ENCODE results near the gene CXCR2.
A peak's percentile ranks its signal among the peaks of the same experiment; 100 is the strongest.
"Not testable (repeated sequence)": the region's sequence is repeated elsewhere in the genome, so short reads cannot be mapped to it uniquely, and the experiment has no call there.

Gene CXCR2

DNA sequence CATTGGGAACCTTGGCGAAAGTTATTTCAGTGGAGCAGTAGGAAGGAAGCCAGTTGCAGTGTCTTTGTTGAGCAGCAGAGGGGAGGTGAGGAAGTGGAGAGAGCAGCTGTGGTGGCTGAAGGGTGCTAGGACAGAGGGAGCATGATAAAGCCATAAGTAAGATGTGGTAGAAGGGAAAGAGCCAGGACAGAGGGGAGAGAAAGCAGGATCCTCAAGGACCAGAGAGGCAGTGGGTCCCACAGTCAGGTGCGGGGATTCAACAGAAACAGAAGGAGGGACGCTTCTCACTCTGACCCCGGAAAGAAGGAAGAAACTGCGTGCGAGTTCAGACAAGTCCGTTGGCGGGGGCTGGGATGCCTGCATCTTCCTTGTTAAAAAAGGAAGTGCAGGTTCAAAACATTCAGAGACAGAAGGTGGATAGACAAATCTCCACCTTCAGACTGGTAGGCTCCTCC is at the start of gene CXCR2:
CXCR2 (plus strand) TSS at position 403 of the 455 bp plus-strand sequence. CDS start 8,774 bp downstream, outside the sequence.
- DNase-seq (ENCODE audit: low read depth, low spot score), result no peak

GRCh38 chr2:218077464-218078216 is 48.2 kb upstream of the CXCR2 start:
- no peak for DNase-seq (ENCODE audit: low read depth, low spot score)

DNA sequence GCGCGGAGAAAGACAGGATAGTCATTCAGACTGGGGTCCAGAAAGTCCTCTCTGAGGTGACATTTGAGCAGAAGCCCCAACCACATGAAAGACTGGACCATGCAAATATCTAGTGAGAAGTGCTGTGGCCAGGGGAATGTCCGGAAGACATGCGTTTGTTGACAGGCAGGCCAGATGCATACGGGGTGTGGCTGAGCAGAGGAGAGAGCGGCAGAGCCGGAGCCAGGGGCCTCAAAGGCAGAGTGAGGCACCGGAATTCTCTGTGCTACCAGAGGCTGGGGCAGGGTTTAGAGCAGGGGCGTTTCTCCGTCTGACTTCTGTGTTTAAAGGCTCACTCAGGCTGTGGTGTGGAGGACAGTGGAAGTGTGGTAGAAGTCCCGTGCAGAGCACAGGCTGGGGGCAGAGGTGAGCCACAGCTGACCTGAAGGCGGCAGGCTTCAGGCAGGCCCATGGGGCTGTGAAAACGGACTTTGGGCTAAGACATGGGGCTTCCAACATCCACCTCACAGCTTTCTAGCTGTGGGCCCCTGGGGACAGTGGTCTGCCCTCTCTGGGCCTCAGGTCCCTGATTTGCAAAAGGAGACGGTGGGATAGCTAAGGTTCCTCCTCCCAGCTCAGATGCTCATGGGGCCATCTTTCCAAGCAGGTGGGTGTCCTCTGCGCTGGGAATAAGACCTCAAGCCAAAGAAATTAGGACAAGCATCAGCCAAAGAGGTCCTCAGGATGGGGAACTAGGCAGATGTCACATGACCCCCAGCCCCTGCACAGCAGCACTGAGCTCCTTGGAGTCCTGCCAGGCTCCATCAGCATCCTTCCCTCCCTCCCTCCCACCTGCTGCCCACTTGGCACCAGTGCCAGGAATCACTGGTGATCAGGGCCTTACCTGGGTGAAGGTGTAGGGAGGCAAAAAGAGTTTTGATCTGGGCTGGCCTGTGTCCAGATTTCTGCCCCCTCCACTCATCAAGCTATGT is 45.6 kb upstream of the CXCR2 start:
- DNase-seq (ENCODE audit: low read depth, low spot score), result no peak

DNA sequence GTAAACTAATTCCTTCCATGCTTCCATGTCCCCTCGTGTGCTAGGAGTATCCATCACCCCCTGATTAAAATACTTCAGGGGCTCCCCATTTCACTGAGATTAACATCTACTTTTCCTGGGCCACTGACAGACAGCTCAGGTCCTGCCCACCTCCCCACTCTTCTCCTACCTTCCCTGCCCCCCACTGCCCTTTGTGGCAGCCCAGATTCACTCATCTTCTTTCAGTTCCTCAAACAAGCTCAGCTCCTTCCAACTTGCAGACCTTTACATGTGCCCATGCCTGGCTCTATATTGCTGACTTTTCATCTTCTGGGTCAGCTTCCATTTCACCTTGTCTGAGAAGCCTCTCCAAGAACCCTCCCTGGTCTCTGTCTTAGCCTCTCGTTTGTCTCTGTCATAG is 44.8 kb upstream of the CXCR2 start:
- no peak for DNase-seq (ENCODE audit: low read depth, low spot score)

DNA sequence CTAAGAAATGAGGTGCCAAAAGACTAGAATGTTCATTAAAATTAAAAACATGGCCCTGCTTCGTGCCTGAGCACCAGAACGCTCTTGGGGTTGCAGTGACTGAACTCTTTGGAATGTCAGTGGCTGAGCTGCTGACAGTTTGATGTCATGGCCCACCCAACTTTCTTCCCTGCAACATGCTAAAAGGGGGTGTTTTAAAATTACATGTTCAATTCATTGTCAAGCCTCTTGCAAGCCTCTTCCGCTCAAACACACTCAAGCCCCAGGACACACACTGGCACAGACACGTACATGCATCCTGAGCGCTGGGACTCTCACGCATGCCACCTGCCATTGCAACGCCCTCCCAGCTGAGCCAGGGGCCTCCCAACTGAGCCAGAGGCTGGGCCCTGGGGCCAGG is 44.1 kb upstream of the CXCR2 start:
- peak; percentile 82 for DNase-seq (ENCODE audit: low read depth, low spot score)

DNA sequence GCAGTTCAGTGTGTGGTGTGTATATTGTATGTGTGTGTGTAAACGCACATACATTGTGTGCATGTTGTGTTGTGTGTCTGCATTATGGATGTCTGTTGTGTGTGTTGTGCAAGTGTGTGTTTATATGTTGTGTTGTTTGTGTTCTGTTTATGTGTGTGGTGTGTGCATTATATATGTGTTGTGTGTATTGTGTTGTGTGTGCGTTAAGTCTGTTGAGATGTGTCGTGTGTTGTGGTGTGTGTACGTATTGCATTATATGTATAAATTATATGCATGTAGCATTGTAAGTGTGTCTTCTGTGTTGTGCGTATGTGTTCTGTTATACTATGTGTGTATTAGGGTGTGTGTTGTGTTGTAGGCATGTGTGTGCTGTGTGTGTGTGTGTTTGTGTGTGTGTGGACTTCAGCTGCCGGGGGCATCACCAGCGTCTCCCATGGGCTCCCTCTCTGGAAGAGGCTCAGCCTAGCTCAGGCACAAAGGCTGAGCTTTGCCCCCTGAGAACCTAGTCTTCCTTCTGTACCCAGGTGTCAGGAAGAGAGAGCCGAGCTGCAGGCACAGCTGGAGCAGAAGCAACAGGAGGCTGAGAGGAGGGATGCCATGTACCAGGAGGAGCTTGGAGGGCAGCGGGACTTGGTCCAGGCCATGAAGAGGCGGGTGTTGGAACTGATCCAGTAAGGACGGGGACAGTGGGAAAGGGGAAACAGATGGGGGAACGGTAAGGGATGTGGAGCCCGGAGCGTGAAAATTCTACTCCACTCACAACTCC is 43.1 kb upstream of the CXCR2 start:
- DNase-seq (ENCODE audit: low read depth, low spot score), result no peak

DNA sequence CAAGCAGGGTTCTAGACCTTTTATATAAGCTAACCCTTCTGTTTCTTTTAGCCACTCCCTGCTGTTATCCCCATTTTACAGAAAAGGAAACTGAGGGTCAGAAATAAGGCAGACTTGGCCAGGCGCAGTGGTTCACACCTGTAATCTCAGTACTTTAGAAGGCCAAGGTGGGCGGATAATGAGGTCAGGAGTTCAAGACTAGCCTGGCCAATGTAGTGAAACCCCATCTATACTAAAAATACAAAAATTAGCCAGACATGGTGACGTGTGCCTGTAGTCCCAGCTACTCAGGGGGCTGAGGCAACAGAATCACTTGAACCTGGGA is 42.5 kb upstream of the CXCR2 start:
- DNase-seq (ENCODE audit: low read depth, low spot score), result no peak

DNA sequence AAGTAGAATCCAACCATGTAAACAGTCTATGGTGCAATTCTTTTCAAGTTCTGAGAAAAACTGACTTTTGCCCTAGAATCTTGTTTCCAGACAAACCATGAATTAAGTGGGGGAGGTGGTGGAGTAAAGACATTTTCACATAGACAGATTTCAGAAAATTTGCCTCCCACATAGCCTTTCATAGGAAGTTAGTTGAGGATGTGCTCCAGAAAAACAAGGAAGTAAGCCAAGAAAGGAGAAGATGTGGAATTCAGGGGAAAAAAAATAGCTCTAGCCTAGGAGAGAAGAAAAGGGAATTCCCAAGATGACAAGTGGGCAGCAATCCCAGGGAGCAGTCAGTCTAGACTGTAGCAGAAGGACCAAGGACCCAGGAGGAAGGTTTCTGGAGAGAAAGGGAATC is 39.4 kb upstream of the CXCR2 start:
- DNase-seq (ENCODE audit: low read depth, low spot score), result no peak

DNA sequence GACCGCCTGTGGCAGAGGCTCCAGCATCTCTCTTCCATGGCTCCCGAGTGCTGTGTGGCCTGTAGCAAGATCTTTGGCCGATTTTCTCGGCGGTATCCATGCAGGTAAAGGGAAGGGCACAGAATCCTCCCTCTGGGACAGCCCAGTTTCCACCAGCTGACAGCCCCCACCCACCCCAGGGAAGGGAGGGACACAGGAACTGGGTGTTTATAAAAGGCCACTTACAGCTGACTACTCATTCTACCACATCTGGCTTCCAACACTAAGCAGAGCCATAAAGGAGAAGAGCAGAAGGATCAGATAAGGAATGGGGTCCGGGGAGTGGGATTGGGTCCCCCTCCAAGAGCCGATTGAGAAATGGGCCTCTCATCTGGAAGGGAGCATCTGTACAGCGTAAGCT is 36.6 kb upstream of the CXCR2 start:
- no peak for DNase-seq (ENCODE audit: low read depth, low spot score)

GRCh38 chr2:218091746-218092145 is 34.1 kb upstream of the CXCR2 start:
- DNase-seq (ENCODE audit: low read depth, low spot score), result no peak

DNA sequence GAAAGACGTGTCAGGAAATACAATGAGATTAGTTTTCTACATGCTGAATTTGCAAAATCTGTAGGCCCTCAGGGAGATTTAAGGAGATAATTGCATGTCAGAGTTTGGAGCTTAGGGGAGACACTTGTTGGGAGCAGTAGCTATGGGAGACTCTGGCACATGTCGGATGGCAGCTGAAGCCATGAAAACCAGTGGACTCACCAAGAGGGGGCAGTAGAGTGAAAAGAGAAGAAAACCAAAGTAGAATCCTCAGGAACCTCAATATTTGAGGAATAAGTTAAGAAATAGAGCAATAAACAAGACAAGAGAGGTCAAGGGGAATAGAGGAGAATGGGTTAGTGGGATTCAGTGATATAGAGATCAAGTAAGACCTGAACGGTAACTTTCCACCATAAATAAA is 31.9 kb upstream of the CXCR2 start:
- no peak for DNase-seq (ENCODE audit: low read depth, low spot score)

DNA sequence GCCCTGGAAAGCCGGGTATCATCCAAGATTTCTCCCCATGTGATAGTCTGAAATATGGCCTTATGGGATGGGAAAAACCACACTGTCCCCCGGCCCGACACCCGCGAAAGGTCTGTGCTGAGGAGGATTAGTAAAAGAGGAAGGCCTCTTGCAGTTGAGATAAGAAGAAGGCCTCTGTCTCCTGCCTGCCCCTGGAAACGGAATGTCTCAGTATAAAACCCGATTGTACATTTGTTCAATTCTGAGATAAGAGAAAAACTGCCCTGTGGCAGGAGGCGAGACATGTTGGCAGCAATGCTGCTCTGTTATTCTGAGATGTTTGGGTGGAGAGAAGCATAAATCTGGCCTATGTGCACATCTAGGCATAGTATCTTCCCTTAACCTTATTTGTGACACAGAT is 30.0 kb upstream of the CXCR2 start:
- DNase-seq (ENCODE audit: low read depth, low spot score), result no peak

GRCh38 chr2:218097975-218098374 is 27.9 kb upstream of the CXCR2 start:
- DNase-seq (ENCODE audit: low read depth, low spot score), result no peak

- DNase-seq (ENCODE audit: low read depth, low spot score), result not testable (repeated sequence)
Measured at GRCh38 chr2:218108834-218109233, 17.0 kb upstream of the CXCR2 start.

DNA sequence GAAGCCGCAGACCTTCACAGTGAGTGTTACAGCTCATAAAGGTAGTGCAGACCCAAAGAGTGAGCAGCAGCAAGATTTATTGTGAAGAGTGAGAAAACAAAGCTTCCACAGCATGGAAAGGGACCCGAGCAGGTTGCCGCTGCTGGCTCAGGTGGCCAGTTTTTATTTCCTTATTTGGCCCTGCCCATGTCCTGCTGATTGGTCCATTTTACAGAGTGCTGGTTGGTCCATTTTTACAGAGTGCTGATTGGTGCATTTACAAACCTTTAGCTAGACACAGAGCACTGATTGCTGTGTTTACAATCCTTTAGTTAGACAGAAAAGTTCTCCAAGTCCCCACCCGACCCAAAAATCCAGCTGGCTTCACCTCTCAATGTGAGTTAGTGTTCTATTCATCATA is 4.0 kb upstream of the CXCR2 start:
- DNase-seq (ENCODE audit: low read depth, low spot score), result not testable (repeated sequence)

DNA sequence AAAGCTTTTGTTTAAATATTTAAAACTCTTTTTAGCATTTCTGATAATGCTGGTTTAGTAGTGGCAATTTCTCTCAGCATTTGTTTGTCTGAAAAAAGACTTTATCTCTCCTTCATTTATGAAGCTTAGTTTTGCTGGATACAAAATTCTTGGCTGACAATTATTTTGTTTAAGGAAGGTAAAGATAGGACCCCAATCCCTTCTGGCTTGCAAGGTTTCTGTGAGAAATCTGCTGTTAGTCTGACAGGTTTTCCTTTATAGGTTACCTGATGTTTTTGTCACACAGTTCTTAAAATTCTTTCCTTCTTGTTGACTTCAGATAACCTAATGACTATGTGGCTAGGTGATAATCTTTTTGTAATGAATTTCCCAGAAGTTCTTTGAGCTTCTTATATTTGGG is 3.5 kb upstream of the CXCR2 start:
- not testable (repeated sequence) for DNase-seq (ENCODE audit: low read depth, low spot score)

GRCh38 chr2:218123986-218124385 is 1.8 kb upstream of the CXCR2 start:
- DNase-seq (ENCODE audit: low read depth, low spot score), result peak; percentile 5

GRCh38 chr2:218125095-218125494 is 733 bp upstream of the CXCR2 start:
- DNase-seq (ENCODE audit: low read depth, low spot score), result no peak

DNA sequence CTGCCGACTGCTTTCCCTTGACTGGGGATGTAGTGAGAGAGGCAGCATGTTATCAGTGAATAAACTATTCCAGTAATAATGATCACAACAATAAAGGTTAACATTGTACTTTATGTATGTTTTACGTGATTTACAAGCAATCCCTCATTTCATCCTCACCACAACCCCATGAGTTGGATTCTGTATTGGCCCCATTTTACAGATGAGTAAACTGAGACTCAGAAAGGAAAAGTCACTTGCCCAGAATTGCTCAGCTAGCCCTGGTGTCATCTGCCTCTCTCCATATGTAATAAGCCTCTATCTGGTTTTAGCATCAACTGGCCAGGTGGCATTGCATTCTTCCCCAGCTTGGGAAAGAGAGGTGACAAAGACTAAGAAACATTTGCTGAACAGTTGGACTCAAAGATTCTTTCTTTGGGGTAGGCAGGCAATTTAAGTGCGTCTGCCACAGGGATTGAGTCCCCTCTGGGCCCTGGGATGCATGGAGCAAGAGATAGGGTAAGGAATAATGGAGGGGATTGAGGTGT is 2.2 kb downstream of the CXCR2 start:
- DNase-seq (ENCODE audit: low read depth, low spot score), result no peak

- DNase-seq (ENCODE audit: low read depth, low spot score), result no peak
Measured at GRCh38 chr2:218128781-218129457, 3.1 kb downstream of the CXCR2 start.

GRCh38 chr2:218129458-218130135 is 3.8 kb downstream of the CXCR2 start:
- DNase-seq (ENCODE audit: low read depth, low spot score), result peak; percentile 55

All from astrocyte of the hippocampus (primary cell).